8988T (cell line): Measurements from ENCODE around the gene WNT10A.
"Not testable (repeated sequence)": the region's sequence is repeated elsewhere in the genome, so short reads cannot be mapped to it uniquely, and the experiment has no call there.

ENCODE experiments used
- DNase-seq: peaks from one replicate; pipeline ENCODE4 v3.0.0; 2011

WNT10A gene

GRCh38 chr2:218880102-218880858, at the start of gene WNT10A:
TSS of gene WNT10A (plus strand) at chr2:218880852. CDS start at chr2:218880996, 144 bp downstream.
- no peak for DNase-seq

- DNase-seq = no peak
Measured at GRCh38 chr2:218831378-218831990, 49.2 kb upstream of the WNT10A start, which contains the start of gene PRKAG3. TSS of gene PRKAG3 (minus strand) at chr2:218831803.

- DNase-seq = no peak
Measured at GRCh38 chr2:218832081-218832480, 48.6 kb upstream of the WNT10A start.

- DNase-seq = peak; percentile 78
Measured at GRCh38 chr2:218832520-218832919, 48.1 kb upstream of the WNT10A start.

- DNase-seq = no peak
Measured at GRCh38 chr2:218833023-218833609, 47.5 kb upstream of the WNT10A start.

- no peak for DNase-seq
Measured at GRCh38 chr2:218834685-218835084, 46.0 kb upstream of the WNT10A start.

- no peak for DNase-seq
Measured at GRCh38 chr2:218837495-218837894, 43.2 kb upstream of the WNT10A start.

GRCh38 chr2:218839430-218839829, 41.2 kb upstream of the WNT10A start:
- no peak for DNase-seq

GRCh38 chr2:218839888-218840287, 40.8 kb upstream of the WNT10A start:
- no peak for DNase-seq

- DNase-seq = not testable (repeated sequence)
Measured at GRCh38 chr2:218844334-218844733, 36.3 kb upstream of the WNT10A start.

GRCh38 chr2:218846963-218847362, 33.7 kb upstream of the WNT10A start:
- not testable (repeated sequence) for DNase-seq

GRCh38 chr2:218849721-218850120, 30.9 kb upstream of the WNT10A start:
- no peak for DNase-seq

GRCh38 chr2:218850796-218851195, 29.9 kb upstream of the WNT10A start:
- DNase-seq = no peak

- DNase-seq = no peak
Measured at GRCh38 chr2:218851286-218851685, 29.4 kb upstream of the WNT10A start.

GRCh38 chr2:218852911-218853667, 27.6 kb upstream of the WNT10A start:
- no peak for DNase-seq

- no peak for DNase-seq
Measured at GRCh38 chr2:218853766-218854165, 26.9 kb upstream of the WNT10A start.

- DNase-seq = no peak
Measured at GRCh38 chr2:218854860-218855259, 25.8 kb upstream of the WNT10A start.

GRCh38 chr2:218855305-218856166, 25.1 kb upstream of the WNT10A start:
- DNase-seq = no peak

GRCh38 chr2:218856167-218856895, 24.3 kb upstream of the WNT10A start:
- no peak for DNase-seq

- no peak for DNase-seq
Measured at GRCh38 chr2:218856896-218857243, 23.8 kb upstream of the WNT10A start.

GRCh38 chr2:218857371-218858137, 23.1 kb upstream of the WNT10A start:
- no peak for DNase-seq
